SH-SY5Y (cell line): ENCODE data around the gene PIK3C2G.

ENCODE experiments used
- GATA2 ChIP-seq: IDR thresholded peaks from 2 replicates; pipeline ENCODE4 v1.6.1; 2011; ENCODE audit warnings: mild to moderate bottlenecking, low read depth, low read length
- GATA3 ChIP-seq: IDR thresholded peaks from 2 replicates; pipeline ENCODE4 v1.6.1; 2011; ENCODE audit warnings: low read depth, mild to moderate bottlenecking, low read length, moderate library complexity

DNA sequence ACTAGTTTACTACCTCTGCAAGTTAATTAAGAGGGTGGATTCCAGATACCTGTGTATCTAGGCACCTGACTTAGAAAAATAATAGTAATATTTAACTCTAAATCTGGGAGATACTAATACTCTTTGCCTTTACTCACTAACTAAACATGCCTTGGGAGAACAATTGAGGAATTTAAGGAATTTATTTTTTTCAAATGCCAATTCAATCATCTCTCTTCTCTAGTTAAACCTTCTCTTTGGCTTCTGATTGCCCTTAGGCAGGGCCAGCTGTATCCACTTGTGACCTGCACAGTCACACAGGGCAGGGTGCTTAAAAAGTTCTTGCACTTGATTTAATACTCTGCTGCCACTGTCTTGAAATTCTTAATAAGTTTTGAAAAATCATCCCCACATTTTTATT is 334.1 kb downstream of the PIK3C2G start:
- TF ChIP-seq GATA3: no peak
- no peak for TF ChIP-seq GATA2
